ENCODE results near the gene BBLN.

Gene BBLN

DNA sequence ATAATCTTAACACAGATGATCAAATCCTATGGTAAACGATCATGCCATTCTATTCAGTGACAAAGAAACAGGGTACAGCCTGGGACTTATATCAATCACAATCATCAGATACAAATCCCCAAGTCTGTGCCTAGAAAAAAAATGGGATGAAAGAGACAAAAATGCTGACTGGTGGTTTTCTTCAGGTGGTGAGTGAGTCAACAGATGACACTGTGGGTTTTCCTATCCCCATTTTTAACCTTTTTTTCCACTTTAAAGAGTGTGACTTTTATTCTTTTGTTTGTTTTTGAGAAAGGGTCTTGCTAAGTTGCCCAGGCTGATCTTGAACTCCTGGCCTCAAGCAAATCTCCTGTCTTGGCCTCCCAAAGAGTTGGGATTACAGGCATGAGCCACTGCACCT, 28.1 kb downstream of the BBLN start:
- no peak for DNase-seq (ENCODE audit: extremely low read depth in 1 of 2, low read depth in 1 of 2)

GRCh38 chr9:128190013-128190412, 29.9 kb downstream of the BBLN start:
- DNase-seq (ENCODE audit: extremely low read depth in 1 of 2, low read depth in 1 of 2) = no peak

- no peak for DNase-seq (ENCODE audit: extremely low read depth in 1 of 2, low read depth in 1 of 2)
These were observed 30.7 kb downstream of the BBLN start for GRCh38 chr9:128190516-128191405.

- peak; percentile 38 to 70 for DNase-seq (ENCODE audit: extremely low read depth in 1 of 2, low read depth in 1 of 2)
These were observed 31.5 kb downstream of the BBLN start, which contains the start of gene CIZ1 for GRCh38 chr9:128191406-128192046. TSS of gene CIZ1 (minus strand) at chr9:128191572. CDS start at chr9:128190857, 715 bp downstream.

DNA sequence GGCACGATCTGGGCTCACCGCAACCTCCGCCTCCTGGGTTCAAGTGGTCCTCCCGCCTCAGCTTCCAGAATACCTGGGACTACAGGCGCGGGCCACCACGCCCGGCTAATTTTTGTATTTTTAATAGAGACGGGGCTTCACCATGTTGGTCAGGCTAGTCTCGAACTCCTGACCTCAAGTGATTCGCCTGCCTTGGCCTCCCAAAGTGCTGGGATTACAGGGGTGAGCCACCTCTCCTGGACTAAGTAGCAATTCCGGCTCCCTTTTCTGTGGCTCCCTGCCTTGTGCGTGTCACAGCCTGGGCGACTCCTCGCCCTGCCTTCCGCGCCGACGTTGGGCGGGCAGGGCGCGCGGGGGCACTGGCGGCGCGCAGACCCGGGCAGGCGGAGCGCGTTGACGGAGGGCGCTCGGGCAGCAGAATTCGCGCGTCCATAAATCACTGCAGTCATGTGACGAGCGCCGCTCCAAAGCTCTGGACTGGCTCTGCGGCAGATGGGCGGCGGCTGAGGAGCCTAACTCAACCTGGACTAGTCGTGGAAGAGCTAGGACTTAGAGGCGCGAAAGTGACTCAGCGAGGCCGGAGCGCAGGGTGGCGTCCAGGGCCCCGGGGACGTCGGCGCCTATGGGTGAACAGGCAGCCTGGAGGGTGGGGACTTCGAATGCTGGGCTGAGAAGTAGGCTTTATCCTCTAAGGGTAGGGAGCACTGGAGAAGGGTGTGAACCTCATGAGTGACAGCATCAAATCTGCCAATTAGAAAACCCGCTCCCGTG, 32.7 kb downstream of the BBLN start:
- peak in 1 of 2 donors; percentile 33 for DNase-seq (ENCODE audit: extremely low read depth in 1 of 2, low read depth in 1 of 2)

GRCh38 chr9:128193469-128194096, 33.5 kb downstream of the BBLN start:
- no peak for DNase-seq (ENCODE audit: extremely low read depth in 1 of 2, low read depth in 1 of 2)

GRCh38 chr9:128201441-128202369, 41.6 kb downstream of the BBLN start:
- no peak for DNase-seq (ENCODE audit: extremely low read depth in 1 of 2, low read depth in 1 of 2)

DNA sequence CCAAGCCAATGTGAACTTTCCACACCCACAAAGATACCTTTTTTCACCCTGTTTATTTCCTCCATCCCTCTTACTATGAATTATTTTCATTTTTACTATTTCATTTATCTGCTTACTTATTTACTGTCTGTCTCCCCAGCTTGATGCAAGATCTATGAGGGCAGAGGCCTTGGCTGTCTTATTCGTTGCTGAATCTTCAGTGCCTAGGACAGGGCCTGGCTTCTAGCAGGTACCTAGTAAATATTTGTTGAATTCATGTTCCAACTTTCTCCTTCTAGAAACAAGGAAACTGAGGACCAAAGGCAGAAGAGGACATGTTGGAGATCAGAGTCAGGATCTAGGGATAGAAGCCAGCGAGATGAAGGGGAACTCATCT, 42.6 kb downstream of the BBLN start:
- DNase-seq (ENCODE audit: extremely low read depth in 1 of 2, low read depth in 1 of 2) = no peak

- peak in 1 of 2 donors; percentile 61 for DNase-seq (ENCODE audit: extremely low read depth in 1 of 2, low read depth in 1 of 2)
These were observed 43.1 kb downstream of the BBLN start, which contains the start of gene DNM1 for GRCh38 chr9:128203024-128203706. TSS of gene DNM1 (plus strand) at chr9:128203379. CDS start at chr9:128203471, 92 bp downstream.

DNA sequence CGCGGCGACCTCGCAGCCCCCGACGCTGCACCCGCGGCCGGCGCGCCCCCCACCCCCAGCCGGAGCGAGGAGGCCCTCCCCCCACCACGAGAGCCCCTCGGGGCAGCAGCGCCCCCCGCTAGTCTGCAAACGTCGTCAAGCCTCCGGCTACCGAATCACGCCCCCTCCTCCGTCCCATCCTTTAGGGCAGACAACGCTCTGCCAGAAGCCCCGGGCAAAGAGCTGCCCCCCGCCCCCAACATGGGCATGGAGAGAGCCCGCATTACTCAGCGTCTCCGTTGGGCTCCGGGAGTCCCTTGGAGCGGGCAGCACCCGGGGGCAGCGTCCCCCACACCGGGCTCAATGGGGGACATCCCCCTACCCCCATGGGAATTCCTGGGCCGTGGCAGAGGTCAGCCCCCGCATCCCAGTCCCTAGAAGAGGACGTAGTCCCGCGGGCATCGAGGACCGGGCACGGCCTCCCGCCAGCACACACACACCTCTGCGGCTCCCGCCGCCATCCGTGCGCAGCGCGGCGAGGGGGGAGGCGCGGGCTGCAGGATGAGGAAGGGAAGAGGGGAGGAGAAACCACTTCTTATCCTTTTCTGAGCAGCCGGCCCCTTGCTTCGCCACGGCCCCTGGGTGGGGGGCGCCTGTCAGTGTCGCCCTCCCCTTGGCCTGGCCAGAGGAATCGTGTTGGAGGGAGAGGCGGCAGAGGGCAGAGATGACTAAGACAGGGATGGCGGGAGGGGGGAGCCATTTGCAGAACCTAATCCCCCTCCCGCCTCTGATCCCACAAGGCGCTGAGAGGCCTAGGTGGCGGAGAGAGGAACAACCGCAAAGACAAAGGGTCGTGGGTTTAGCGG, 43.9 kb downstream of the BBLN start:
- DNase-seq (ENCODE audit: extremely low read depth in 1 of 2, low read depth in 1 of 2) = no peak

DNA sequence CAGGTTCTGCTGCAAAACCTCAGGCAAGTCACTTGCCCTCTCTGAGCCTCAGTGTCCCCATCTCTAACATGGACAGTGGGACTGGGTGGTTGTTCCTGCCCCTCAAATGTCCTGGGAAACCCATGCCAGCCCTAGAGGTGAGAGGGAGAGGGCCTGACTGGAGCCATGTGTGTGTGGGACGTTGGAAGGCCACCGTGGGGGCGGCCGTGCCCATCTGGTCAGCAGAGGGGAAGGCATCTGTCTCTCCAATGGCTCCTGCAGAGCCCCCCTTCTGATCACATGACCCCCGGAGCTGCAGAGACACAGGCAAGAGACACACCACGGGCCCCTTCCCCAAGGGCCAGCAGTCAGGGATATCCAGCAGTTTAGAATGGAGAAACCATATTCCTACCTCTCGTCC, 44.8 kb downstream of the BBLN start:
- DNase-seq (ENCODE audit: extremely low read depth in 1 of 2, low read depth in 1 of 2) = no peak

- DNase-seq (ENCODE audit: extremely low read depth in 1 of 2, low read depth in 1 of 2) = no peak
These were observed 45.4 kb downstream of the BBLN start for GRCh38 chr9:128205296-128205944.

DNA sequence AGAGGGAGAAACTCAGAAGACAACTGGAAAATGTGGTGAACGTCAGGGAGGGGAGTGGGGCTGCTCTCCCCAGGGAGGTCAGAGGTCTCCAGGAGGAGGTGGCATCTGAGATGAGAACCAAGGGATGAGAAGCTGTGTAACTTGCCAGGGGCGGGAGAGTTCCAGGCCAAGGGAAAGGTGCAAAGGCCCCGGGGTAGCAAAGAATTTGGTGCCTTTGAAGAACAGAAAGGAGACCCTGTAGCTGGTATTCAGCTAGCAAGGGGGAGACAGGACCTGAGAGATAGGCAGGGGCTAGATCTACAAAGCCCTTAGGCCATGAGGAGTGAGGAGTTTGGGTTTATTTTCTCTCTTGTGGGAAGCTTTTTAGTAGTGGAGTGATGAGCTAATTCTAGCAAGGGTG, 46.4 kb downstream of the BBLN start:
- no peak for DNase-seq (ENCODE audit: extremely low read depth in 1 of 2, low read depth in 1 of 2)

DNA sequence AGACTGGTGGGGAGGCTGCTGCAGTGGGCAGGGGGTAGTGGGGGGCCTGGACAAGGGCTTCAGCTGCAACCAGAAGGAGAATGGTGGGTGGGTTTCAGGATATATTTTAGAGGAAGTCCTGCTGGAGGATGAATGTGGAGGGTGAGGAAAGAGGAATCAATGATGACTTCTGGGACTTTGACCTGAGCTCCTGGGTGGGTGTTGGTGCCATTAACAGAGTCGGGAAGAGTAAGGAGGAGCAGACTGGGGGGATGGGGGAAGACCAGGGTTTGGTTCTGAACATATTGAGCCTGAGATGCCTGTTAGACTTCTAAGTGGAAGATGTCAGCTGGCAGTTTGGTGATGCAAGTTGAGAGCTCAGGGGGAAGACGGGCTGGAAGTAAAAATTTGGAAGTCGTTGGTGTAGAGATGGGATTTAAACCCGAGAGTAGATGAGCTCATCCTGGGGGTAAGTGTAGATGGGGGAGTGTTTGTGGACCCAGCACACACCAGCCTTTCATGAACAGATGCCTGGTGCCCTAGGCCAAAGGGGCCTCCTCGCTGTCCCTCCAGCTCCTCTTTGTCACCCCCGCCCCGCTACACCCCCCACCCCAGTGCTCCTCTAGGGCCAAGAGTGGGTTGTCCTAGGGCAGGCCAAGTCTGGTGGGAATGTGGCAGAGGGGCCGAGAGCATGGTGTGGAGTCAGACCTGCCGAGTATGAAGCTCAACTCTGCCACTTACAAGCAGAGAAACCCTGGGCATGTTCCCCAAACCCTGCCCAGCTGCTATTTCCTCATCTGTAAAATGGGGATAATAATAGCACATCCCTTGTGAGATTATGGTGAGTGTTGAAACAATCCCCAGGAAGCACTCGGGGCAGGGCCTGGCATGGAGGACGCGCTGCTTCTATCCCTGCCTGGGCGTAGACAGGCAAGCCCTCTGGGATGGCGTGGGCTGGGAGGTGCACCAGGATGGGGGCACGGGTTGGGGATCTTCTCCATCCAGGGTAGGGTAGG, 47.1 kb downstream of the BBLN start:
- DNase-seq (ENCODE audit: extremely low read depth in 1 of 2, low read depth in 1 of 2) = no peak

DNA sequence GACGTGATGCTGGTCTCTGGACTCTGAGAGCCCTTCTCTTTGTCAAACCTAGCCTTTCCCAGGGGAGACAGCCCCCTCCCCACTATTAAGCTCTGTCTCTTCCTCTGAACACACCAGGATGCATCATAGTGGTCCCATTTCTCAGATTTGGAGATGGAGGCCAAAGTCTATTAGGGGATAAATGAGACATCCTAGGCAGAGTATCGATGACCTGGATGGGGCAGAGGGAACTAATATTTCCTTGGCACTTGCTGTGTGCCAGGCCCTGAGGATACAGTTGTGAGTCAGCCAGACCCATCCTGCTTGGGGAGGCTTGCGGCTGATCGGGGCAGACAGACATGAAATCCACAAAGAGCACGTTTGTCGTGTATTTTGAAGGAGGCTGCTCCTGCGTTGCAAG, 48.3 kb downstream of the BBLN start:
- DNase-seq (ENCODE audit: extremely low read depth in 1 of 2, low read depth in 1 of 2) = no peak

- DNase-seq (ENCODE audit: extremely low read depth in 1 of 2, low read depth in 1 of 2) = no peak
These were observed 49.0 kb downstream of the BBLN start for GRCh38 chr9:128208946-128209669.

All from activated CD8-positive, alpha-beta memory T cell treated with anti-CD3 and anti-CD28 coated beads for 1 hour (primary cell).